CD4-positive, alpha-beta memory T cell (primary cell): ENCODE measurements around the gene NRXN2. TPM values are rescaled to one million over a fixed set of nuclear protein-coding genes. Genes with fewer than 3 reads are reported as not detected.

Source experiments
- CTCF ChIA-PET: fragments of 350-600 bp; sonication (Branson Sonifier 250); formaldehyde crosslinking; loops from one replicate; lab custom pipeline; 2021; ENCODE audit warnings: inconsistent platforms; ENCODE audit not compliant: partially characterized antibody; lab: Charles Lee
- POLR2A ChIA-PET: fragments of 350-600 bp; sonication (Branson Sonifier 250); formaldehyde crosslinking; loops from one replicate; lab custom pipeline; 2021; ENCODE audit not compliant: partially characterized antibody; lab: Charles Lee
- DNase-seq, 5 donors: peaks; one replicate each; pipeline versions ENCODE4 v3.0.0 to v3.0.0-alpha.2; 2020 to 2022; ENCODE audit warnings: mixed read lengths in 1 of 5
- H3K27ac ChIP-seq: one replicate; pipeline ENCODE4 v1.7.0; 2013; ENCODE audit warnings: low read depth, low read length
- H3K27me3 ChIP-seq: 2 replicates; pipeline ENCODE4 v1.7.0; 2013; ENCODE audit warnings: mild to moderate bottlenecking, low read length, moderate library complexity; ENCODE audit not compliant: insufficient read depth
- H3K36me3 ChIP-seq: 2 replicates; pipeline ENCODE4 v1.7.0; 2013; ENCODE audit warnings: mild to moderate bottlenecking, low read length, moderate library complexity; ENCODE audit not compliant: insufficient read depth
- H3K4me1 ChIP-seq: 2 replicates; pipeline ENCODE4 v1.7.0; 2013; ENCODE audit warnings: mild to moderate bottlenecking, low read length, moderate library complexity; ENCODE audit not compliant: insufficient read depth
- H3K4me3 ChIP-seq, 2 donors: one replicate each; pipeline ENCODE4 v1.7.0; 2013; ENCODE audit warnings: low read length in 2 of 2, mild to moderate bottlenecking in 1 of 2
- H3K9me3 ChIP-seq, 2 donors: one replicate each; pipeline ENCODE4 v1.7.0; 2013; ENCODE audit warnings: low read length in 2 of 2, control low read depth in 1 of 2; ENCODE audit not compliant: control insufficient read depth in 1 of 2
- H3K27ac Mint-ChIP-seq, 7 donors: one replicate each; pipeline ENCODE4 v1.8.0; 2020 to 2021; ENCODE audit warnings: mixed read lengths in 7 of 7, mild to moderate bottlenecking in 6 of 7, inconsistent platforms in 3 of 7, moderate library complexity in 3 of 7
- H3K27me3 Mint-ChIP-seq, 2 donors: one replicate each; pipeline ENCODE4 v1.8.0; 2020 to 2021; ENCODE audit warnings: mixed read lengths in 2 of 2
- H3K36me3 Mint-ChIP-seq, 2 donors: one replicate each; pipeline ENCODE4 v1.8.0; 2020 to 2021; ENCODE audit warnings: mixed read lengths in 2 of 2, inconsistent platforms in 1 of 2, mild to moderate bottlenecking in 1 of 2
- H3K4me1 Mint-ChIP-seq, 4 donors: one replicate each; pipeline ENCODE4 v1.8.0; 2020 to 2021; ENCODE audit warnings: mixed read lengths in 4 of 4, mild to moderate bottlenecking in 1 of 4
- H3K4me3 Mint-ChIP-seq, 8 donors: one replicate each; pipeline ENCODE4 v1.8.0; 2020 to 2021; ENCODE audit warnings: mixed read lengths in 8 of 8, mild to moderate bottlenecking in 7 of 8, moderate library complexity in 6 of 8, inconsistent platforms in 3 of 8
- H3K9me3 Mint-ChIP-seq, 8 donors: one replicate each; pipeline ENCODE4 v1.8.0; 2020 to 2021; ENCODE audit warnings: mixed read lengths in 8 of 8, mild to moderate bottlenecking in 5 of 8, inconsistent platforms in 3 of 8, moderate library complexity in 1 of 8
- intact Hi-C: fragments of 100-400 bp; cut with micrococcal nuclease; formaldehyde crosslinking; loops from one replicate; pipeline ENCODE4 v1.15.1; 2023
- polyA plus RNA-seq, 2 donors: library from polyadenylated mRNA; unstranded; fragments of 300-500 nt; fragmentation: Illumina TruSeq; gene quantifications; one replicate each; pipeline ENCODE4 v1.2.3, GENCODE V29; 2021
- total RNA-seq, 2 experiments: library from RNA; stranded (reverse); gene quantifications; one replicate each; pipeline ENCODE4 v1.2.3, GENCODE V29; 2021

NRXN2 gene
- total and polyA plus RNA-seq, 4 experiments from 2014 or later: 0.30 TPM; not detected in 3

GRCh38 chr11:64642871-64643255 is 80.1 kb downstream of the NRXN2 start:
- H3K36me3 Mint-ChIP-seq: no peaks in the 10 kb centered on the region
- no peak overlapping the region for H3K4me3 ChIP-seq
- intact Hi-C loops: no loop called here
- ChIA-PET POLR2A (no interaction called here), CTCF (no interaction called here)
- no peak overlapping the region for H3K27ac Mint-ChIP-seq
- no peak for DNase-seq
- no peak overlapping the region for H3K4me3 Mint-ChIP-seq
- H3K27me3 Mint-ChIP-seq: peaks cover 16 to 29% of the 10 kb centered on the region in 2 donors
- no peaks in the 10 kb centered on the region for H3K36me3 ChIP-seq
- H3K4me1 ChIP-seq: peaks cover 4% of the 10 kb centered on the region
- no peak overlapping the region for H3K27ac ChIP-seq
- peaks cover 2 to 7% (median 4%) of the 10 kb centered on the region in 4 donors for H3K4me1 Mint-ChIP-seq
- no peaks in the 10 kb centered on the region for H3K9me3 ChIP-seq
- no peaks in the 10 kb centered on the region for H3K9me3 Mint-ChIP-seq
- peaks cover 27% of the 10 kb centered on the region for H3K27me3 ChIP-seq

- no peak overlapping the region for H3K27ac ChIP-seq
- intact Hi-C loops: no loop called here
- H3K9me3 ChIP-seq: no peaks in the 10 kb centered on the region
- Mint-ChIP-seq H3K4me1 (peaks cover 2 to 7% (median 4%) of the 10 kb centered on the region in 4 donors), H3K27ac (no peak overlapping the region), H3K27me3 (peaks cover 16 to 27% of the 10 kb centered on the region in 2 donors), H3K36me3 (no peaks in the 10 kb centered on the region), H3K9me3 (no peaks in the 10 kb centered on the region), H3K4me3 (peak overlapping the region in 4 of 8 donors; percentile 24 to 41 (median 31))
- no peak overlapping the region for H3K4me3 ChIP-seq
- H3K4me1 ChIP-seq: peaks cover 4% of the 10 kb centered on the region
- H3K36me3 ChIP-seq: no peaks in the 10 kb centered on the region
- ChIA-PET POLR2A (no interaction called here), CTCF (no interaction called here)
- H3K27me3 ChIP-seq: peaks cover 27% of the 10 kb centered on the region
- DNase-seq: no peak
Observed at GRCh38 chr11:64642418-64642735, 80.6 kb downstream of the NRXN2 start.

GRCh38 chr11:64641596-64642417 is 81.2 kb downstream of the NRXN2 start:
- H3K27ac ChIP-seq: no peak overlapping the region
- Mint-ChIP-seq H3K27ac (no peak overlapping the region), H3K4me1 (peaks cover 2 to 7% (median 4%) of the 10 kb centered on the region in 4 donors), H3K27me3 (peaks cover 16 to 27% of the 10 kb centered on the region in 2 donors), H3K4me3 (no peak overlapping the region), H3K36me3 (no peaks in the 10 kb centered on the region), H3K9me3 (no peaks in the 10 kb centered on the region)
- ChIA-PET POLR2A (no interaction called here), CTCF (no interaction called here)
- H3K27me3 ChIP-seq: peaks cover 27% of the 10 kb centered on the region
- no peak overlapping the region for H3K4me3 ChIP-seq
- intact Hi-C loops: no loop called here
- H3K9me3 ChIP-seq: no peaks in the 10 kb centered on the region
- no peaks in the 10 kb centered on the region for H3K36me3 ChIP-seq
- peaks cover 4% of the 10 kb centered on the region for H3K4me1 ChIP-seq
- no peak for DNase-seq

GRCh38 chr11:64639885-64640284 is 83.1 kb downstream of the NRXN2 start:
- no peak for DNase-seq
- Histone ChIP-seq H3K4me3 (no peak overlapping the region), H3K27ac (no peak overlapping the region), H3K27me3 (peaks cover 27% of the 10 kb centered on the region), H3K4me1 (peaks cover 4% of the 10 kb centered on the region), H3K9me3 (no peaks in the 10 kb centered on the region), H3K36me3 (no peaks in the 10 kb centered on the region)
- intact Hi-C loops: no loop called here
- ChIA-PET POLR2A (no interaction called here), CTCF (no interaction called here)
- no peak overlapping the region for H3K4me3 Mint-ChIP-seq
- no peaks in the 10 kb centered on the region for H3K9me3 Mint-ChIP-seq
- H3K4me1 Mint-ChIP-seq: peaks cover 2 to 7% (median 4%) of the 10 kb centered on the region in 4 donors
- no peak overlapping the region for H3K27ac Mint-ChIP-seq
- H3K27me3 Mint-ChIP-seq: peaks cover 12 to 22% of the 10 kb centered on the region in 2 donors
- H3K36me3 Mint-ChIP-seq: no peaks in the 10 kb centered on the region

GRCh38 chr11:64638829-64639228 is 84.2 kb downstream of the NRXN2 start:
- CTCF ChIA-PET: interaction anchor here (0.9 kb wide), 1 partner anchor 321 kb away, joined by 3 read pairs; the partner anchor contains the start of genes PRDX5 and TRMT112
- H3K4me3 Mint-ChIP-seq: no peak overlapping the region
- H3K27ac Mint-ChIP-seq: no peak overlapping the region

GRCh38 chr11:64638018-64638665 is 84.9 kb downstream of the NRXN2 start:
- H3K9me3 Mint-ChIP-seq: no peaks in the 10 kb centered on the region
- intact Hi-C loops: no loop called here
- Histone ChIP-seq H3K4me1 (peaks cover 11% of the 10 kb centered on the region), H3K27me3 (peaks cover 20% of the 10 kb centered on the region), H3K27ac (no peak overlapping the region), H3K9me3 (no peaks in the 10 kb centered on the region), H3K36me3 (no peaks in the 10 kb centered on the region), H3K4me3 (no peak overlapping the region)
- ChIA-PET POLR2A (no interaction called here), CTCF (no interaction called here)
- H3K4me3 Mint-ChIP-seq: no peak overlapping the region
- no peak overlapping the region for H3K27ac Mint-ChIP-seq
- H3K27me3 Mint-ChIP-seq: peaks cover 9 to 25% of the 10 kb centered on the region in 2 donors
- no peak for DNase-seq
- H3K36me3 Mint-ChIP-seq: no peaks in the 10 kb centered on the region
- H3K4me1 Mint-ChIP-seq: peaks cover 4 to 15% (median 5%) of the 10 kb centered on the region in 4 donors

More at GRCh38 chr11:64638829-64639228, 84.2 kb downstream of the NRXN2 start:
- Histone ChIP-seq H3K9me3 (no peaks in the 10 kb centered on the region), H3K4me3 (no peak overlapping the region), H3K27ac (no peak overlapping the region), H3K4me1 (peaks cover 7% of the 10 kb centered on the region), H3K27me3 (peaks cover 21% of the 10 kb centered on the region), H3K36me3 (no peaks in the 10 kb centered on the region)
- Mint-ChIP-seq H3K36me3 (no peaks in the 10 kb centered on the region), H3K9me3 (no peaks in the 10 kb centered on the region), H3K4me1 (peaks cover 2 to 11% (median 2%) of the 10 kb centered on the region in 4 donors), H3K27me3 (peaks cover 10 to 22% of the 10 kb centered on the region in 2 donors)
- DNase-seq: no peak
- intact Hi-C loops: no loop called here
- POLR2A ChIA-PET: no interaction called here

GRCh38 chr11:64637334-64638017 is 85.5 kb downstream of the NRXN2 start:
- H3K4me1 ChIP-seq: peaks cover 11% of the 10 kb centered on the region
- H3K27ac Mint-ChIP-seq: no peak overlapping the region
- no peak overlapping the region for H3K4me3 Mint-ChIP-seq
- H3K9me3 ChIP-seq: no peaks in the 10 kb centered on the region
- no peaks in the 10 kb centered on the region for H3K36me3 Mint-ChIP-seq
- H3K4me1 Mint-ChIP-seq: peaks cover 4 to 15% (median 5%) of the 10 kb centered on the region in 4 donors
- no peak overlapping the region for H3K4me3 ChIP-seq
- DNase-seq: no peak
- ChIA-PET POLR2A (no interaction called here), CTCF (no interaction called here)
- peaks cover 9 to 25% of the 10 kb centered on the region in 2 donors for H3K27me3 Mint-ChIP-seq
- no peak overlapping the region for H3K27ac ChIP-seq
- H3K27me3 ChIP-seq: peaks cover 20% of the 10 kb centered on the region
- no peaks in the 10 kb centered on the region for H3K9me3 Mint-ChIP-seq
- intact Hi-C loops: no loop called here
- H3K36me3 ChIP-seq: no peaks in the 10 kb centered on the region
